ENCODE data around the gene GPR162. TPM values are rescaled to one million over a fixed set of nuclear protein-coding genes. Genes with fewer than 3 reads are reported as not detected.

GPR162 gene
- total and polyA plus RNA-seq, 4 donors, result 0.59 to 2.4 (median 1.7) TPM

- TF ChIP-seq HNF4A (conservative IDR thresholded peaks at IDR 0.05), result no peak
- no peak for TF ChIP-seq GABPA (IDR thresholded peaks at IDR 0.05 in 1 of 2, conservative IDR thresholded peaks at IDR 0.05 in 1 of 2)
- TF ChIP-seq CTCF (IDR thresholded peaks at IDR 0.05; ENCODE audit: low read depth, low read length, missing input control), result no peak
- no peak for TF ChIP-seq ZBTB33 (IDR thresholded peaks at IDR 0.05)
- TF ChIP-seq TAF1 (conservative IDR thresholded peaks at IDR 0.05), result no peak
- TF ChIP-seq, protein P1, sequence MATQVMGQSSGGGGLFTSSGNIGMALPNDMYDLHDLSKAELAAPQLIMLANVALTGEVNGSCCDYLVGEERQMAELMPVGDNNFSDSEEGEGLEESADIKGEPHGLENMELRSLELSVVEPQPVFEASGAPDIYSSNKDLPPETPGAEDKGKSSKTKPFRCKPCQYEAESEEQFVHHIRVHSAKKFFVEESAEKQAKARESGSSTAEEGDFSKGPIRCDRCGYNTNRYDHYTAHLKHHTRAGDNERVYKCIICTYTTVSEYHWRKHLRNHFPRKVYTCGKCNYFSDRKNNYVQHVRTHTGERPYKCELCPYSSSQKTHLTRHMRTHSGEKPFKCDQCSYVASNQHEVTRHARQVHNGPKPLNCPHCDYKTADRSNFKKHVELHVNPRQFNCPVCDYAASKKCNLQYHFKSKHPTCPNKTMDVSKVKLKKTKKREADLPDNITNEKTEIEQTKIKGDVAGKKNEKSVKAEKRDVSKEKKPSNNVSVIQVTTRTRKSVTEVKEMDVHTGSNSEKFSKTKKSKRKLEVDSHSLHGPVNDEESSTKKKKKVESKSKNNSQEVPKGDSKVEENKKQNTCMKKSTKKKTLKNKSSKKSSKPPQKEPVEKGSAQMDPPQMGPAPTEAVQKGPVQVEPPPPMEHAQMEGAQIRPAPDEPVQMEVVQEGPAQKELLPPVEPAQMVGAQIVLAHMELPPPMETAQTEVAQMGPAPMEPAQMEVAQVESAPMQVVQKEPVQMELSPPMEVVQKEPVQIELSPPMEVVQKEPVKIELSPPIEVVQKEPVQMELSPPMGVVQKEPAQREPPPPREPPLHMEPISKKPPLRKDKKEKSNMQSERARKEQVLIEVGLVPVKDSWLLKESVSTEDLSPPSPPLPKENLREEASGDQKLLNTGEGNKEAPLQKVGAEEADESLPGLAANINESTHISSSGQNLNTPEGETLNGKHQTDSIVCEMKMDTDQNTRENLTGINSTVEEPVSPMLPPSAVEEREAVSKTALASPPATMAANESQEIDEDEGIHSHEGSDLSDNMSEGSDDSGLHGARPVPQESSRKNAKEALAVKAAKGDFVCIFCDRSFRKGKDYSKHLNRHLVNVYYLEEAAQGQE (IDR thresholded peaks at IDR 0.05), result no peak
- no peak for TF ChIP-seq HNF4G (IDR thresholded peaks at IDR 0.05)
- no peak for TF ChIP-seq EGR1 (IDR thresholded peaks at IDR 0.05; ENCODE audit: low read depth in 2 of 2)
- TF ChIP-seq RAD21 (IDR thresholded peaks at IDR 0.05), result no peak
- TF ChIP-seq, protein P2, sequence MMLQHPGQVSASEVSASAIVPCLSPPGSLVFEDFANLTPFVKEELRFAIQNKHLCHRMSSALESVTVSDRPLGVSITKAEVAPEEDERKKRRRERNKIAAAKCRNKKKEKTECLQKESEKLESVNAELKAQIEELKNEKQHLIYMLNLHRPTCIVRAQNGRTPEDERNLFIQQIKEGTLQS (IDR thresholded peaks at IDR 0.05), result no peak
- no peak for TF ChIP-seq YY1 (IDR thresholded peaks at IDR 0.05)
- no peak for TF ChIP-seq RXRA (IDR thresholded peaks at IDR 0.05)
- no peak for TF ChIP-seq FOXA2 (IDR thresholded peaks at IDR 0.05)
- no peak for TF ChIP-seq SP1 (IDR thresholded peaks at IDR 0.05)
- TF ChIP-seq FOXA1 (IDR thresholded peaks at IDR 0.05), result no peak
- TF ChIP-seq NR2F2 (IDR thresholded peaks at IDR 0.05), result no peak
- Histone ChIP-seq H3K4me3 (ENCODE audit: low read depth in 1 of 3, low read length in 3 of 3) (no peak overlapping the region), H3K9ac (ENCODE audit: low read depth in 1 of 2, low read length in 2 of 2) (no peak overlapping the region), H3K4me1 (ENCODE audit: control insufficient read depth in 4 of 4, insufficient read depth in 4 of 4, low read length in 3 of 4) (peaks cover 0 to 1% (median under 1%) of the 10 kb centered on the region in 4 donors), H3K36me3 (ENCODE audit: control insufficient read depth in 4 of 4, insufficient read depth in 3 of 4, low read depth in 1 of 4, low read length in 3 of 4) (peaks cover 12 to 79% (median 46%) of the 10 kb centered on the region in 4 donors), H3K27ac (ENCODE audit: low read depth in 1 of 2, low read length in 2 of 2) (no peak overlapping the region), H3K27me3 (ENCODE audit: control insufficient read depth in 4 of 4, insufficient read depth in 4 of 4, low read length in 3 of 4) (no peaks in the 10 kb centered on the region), H3K9me3 (ENCODE audit: control insufficient read depth in 4 of 4, low read length in 3 of 4) (no peaks in the 10 kb centered on the region)
- 91% methylated on average over 9 of the region's 9 CpGs for WGBS
- DNase-seq (ENCODE audit: low spot score), result no peak
Measured at GRCh38 chr12:6861391-6861790, 39.8 kb downstream of the GPR162 start.

DNA sequence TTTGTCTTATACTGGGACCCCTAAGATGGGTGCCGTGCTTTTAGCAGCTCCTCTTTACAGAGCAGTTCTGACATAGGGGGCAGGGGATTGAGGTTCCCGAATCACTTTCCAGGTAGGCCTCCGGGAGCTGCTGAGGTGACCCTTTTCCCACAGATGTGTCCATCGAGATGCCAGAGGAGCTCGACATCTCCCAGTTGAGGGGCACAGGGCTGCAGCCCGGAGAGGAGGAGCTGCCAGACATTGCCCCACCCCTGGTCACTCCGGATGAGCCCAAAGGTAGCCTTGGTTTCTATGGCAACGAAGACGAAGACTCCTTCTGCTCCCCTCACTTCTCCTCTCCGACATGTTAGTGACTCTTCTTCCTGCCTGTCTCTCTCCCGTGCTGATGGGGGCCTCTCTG lies 41.4 kb downstream of the GPR162 start:
- Histone ChIP-seq H3K9ac (ENCODE audit: low read depth in 1 of 2, low read length in 2 of 2) (no peak overlapping the region), H3K27me3 (ENCODE audit: control insufficient read depth in 4 of 4, insufficient read depth in 4 of 4, low read length in 3 of 4) (no peaks in the 10 kb centered on the region), H3K4me3 (ENCODE audit: low read depth in 1 of 3, low read length in 3 of 3) (no peak overlapping the region), H3K9me3 (ENCODE audit: control insufficient read depth in 4 of 4, low read length in 3 of 4) (no peaks in the 10 kb centered on the region), H3K36me3 (ENCODE audit: control insufficient read depth in 4 of 4, insufficient read depth in 3 of 4, low read depth in 1 of 4, low read length in 3 of 4) (peaks cover 12 to 63% (median 34%) of the 10 kb centered on the region in 4 donors), H3K4me1 (ENCODE audit: control insufficient read depth in 4 of 4, insufficient read depth in 4 of 4, low read length in 3 of 4) (peaks cover 3 to 8% (median 7%) of the 10 kb centered on the region in 4 donors), H3K27ac (ENCODE audit: low read depth in 1 of 2, low read length in 2 of 2) (no peak overlapping the region)
- WGBS, result 94% methylated on average over 11 of the region's 11 CpGs
- TF ChIP-seq HNF4G (IDR thresholded peaks at IDR 0.05), result no peak
- no peak for DNase-seq (ENCODE audit: low spot score)
